HS-27A (cell line): Measurements from ENCODE around the gene RABEP2.
"Not testable (repeated sequence)": the region's sequence is repeated elsewhere in the genome, so short reads cannot be mapped to it uniquely, and the experiment has no call there.

Experiments
- DNase-seq: peaks from one replicate; pipeline ENCODE4 v3.0.0-alpha.2; 2012; ENCODE audit warnings: low read depth, missing footprints

RABEP2 gene

GRCh38 chr16:28903344-28904042, 21.5 kb downstream of the RABEP2 start:
- no peak for DNase-seq

- DNase-seq: no peak
Observed at GRCh38 chr16:28902909-28903308, 22.1 kb downstream of the RABEP2 start.

- no peak for DNase-seq
Observed at GRCh38 chr16:28901862-28902261, 23.2 kb downstream of the RABEP2 start.

- DNase-seq: no peak
Observed at GRCh38 chr16:28900601-28901000, 24.4 kb downstream of the RABEP2 start.

GRCh38 chr16:28899882-28900590, 25.0 kb downstream of the RABEP2 start:
- no peak for DNase-seq

GRCh38 chr16:28898942-28899341, 26.1 kb downstream of the RABEP2 start:
- no peak for DNase-seq

- DNase-seq: no peak
Observed at GRCh38 chr16:28898266-28898665, 26.8 kb downstream of the RABEP2 start.

- DNase-seq: no peak
Observed at GRCh38 chr16:28897826-28898225, 27.2 kb downstream of the RABEP2 start.

GRCh38 chr16:28895609-28896008, 29.4 kb downstream of the RABEP2 start:
- DNase-seq: no peak

- DNase-seq: no peak
Observed at GRCh38 chr16:28893291-28893690, 31.7 kb downstream of the RABEP2 start.

- no peak for DNase-seq
Observed at GRCh38 chr16:28891964-28892890, 32.8 kb downstream of the RABEP2 start.

- DNase-seq: not testable (repeated sequence)
Observed at GRCh38 chr16:28890355-28890754, 34.7 kb downstream of the RABEP2 start.

GRCh38 chr16:28886945-28887344, 38.1 kb downstream of the RABEP2 start:
- no peak for DNase-seq

- DNase-seq: no peak
Observed at GRCh38 chr16:28884045-28884444, 41.0 kb downstream of the RABEP2 start.

- no peak for DNase-seq
Observed at GRCh38 chr16:28883221-28883996, 41.6 kb downstream of the RABEP2 start.

- no peak for DNase-seq
Observed at GRCh38 chr16:28882551-28883160, 42.4 kb downstream of the RABEP2 start.

- not testable (repeated sequence) for DNase-seq
Observed at GRCh38 chr16:28881565-28881964, 43.5 kb downstream of the RABEP2 start.

GRCh38 chr16:28880955-28881354, 44.1 kb downstream of the RABEP2 start:
- no peak for DNase-seq

GRCh38 chr16:28880589-28880915, 44.5 kb downstream of the RABEP2 start:
- peak; percentile 8 for DNase-seq

GRCh38 chr16:28879841-28880588, 45.0 kb downstream of the RABEP2 start:
- peak; percentile 73 for DNase-seq
